GM12865 (cell line): Measurements from ENCODE around the gene UBASH3B.
A peak's percentile ranks its signal among the peaks of the same experiment; 100 is the strongest.

Source experiments
- DNase-seq: peaks from one replicate; pipeline ENCODE4 v3.0.0; 2010; ENCODE audit warnings: low read depth
- H3K4me3 ChIP-seq: 2 replicates; pipeline ENCODE4 v1.5.1; 2011; ENCODE audit warnings: mild to moderate bottlenecking, low read depth, low read length, control low read depth
- CTCF ChIP-seq: IDR thresholded peaks from 2 replicates; pipeline ENCODE4 v1.5.1; 2011; ENCODE audit warnings: low read length, control low read depth, low read depth, inconsistent platforms; ENCODE audit not compliant: insufficient read depth; ENCODE audit errors: missing control alignments

UBASH3B gene

GRCh38 chr11:122711362-122711761, 55.8 kb downstream of the UBASH3B start:
- no peak for DNase-seq
- TF ChIP-seq CTCF: no peak
- no peak overlapping the region for H3K4me3 ChIP-seq

- no peak for DNase-seq
- TF ChIP-seq CTCF: no peak
- no peak overlapping the region for H3K4me3 ChIP-seq
Observed at GRCh38 chr11:122711831-122712381, 56.4 kb downstream of the UBASH3B start.

GRCh38 chr11:122714004-122714403, 58.5 kb downstream of the UBASH3B start:
- peak; percentile 52 for DNase-seq
- no peak overlapping the region for H3K4me3 ChIP-seq

GRCh38 chr11:122714484-122714883, 59.0 kb downstream of the UBASH3B start:
- no peak for DNase-seq
- no peak overlapping the region for H3K4me3 ChIP-seq
- no peak for TF ChIP-seq CTCF

More at GRCh38 chr11:122714004-122714403, 58.5 kb downstream of the UBASH3B start:
- TF ChIP-seq CTCF: no peak

- no peak overlapping the region for H3K4me3 ChIP-seq
- no peak for DNase-seq
- TF ChIP-seq CTCF: no peak
Observed at GRCh38 chr11:122715548-122716440, 60.3 kb downstream of the UBASH3B start.

- no peak overlapping the region for H3K4me3 ChIP-seq
- DNase-seq: peak; percentile 85
- no peak for TF ChIP-seq CTCF
Observed at GRCh38 chr11:122717264-122717867, 61.8 kb downstream of the UBASH3B start.
